Measurements from ENCODE around the gene ETV1. TPM values are rescaled to one million over a fixed set of nuclear protein-coding genes. Genes with fewer than 3 reads are reported as not detected.
A peak's percentile ranks its signal among the peaks of the same experiment; 100 is the strongest.

The ETV1 gene
- total RNA-seq, 2 donors from 2014 or later, result 1.6 to 4.3 TPM

DNA sequence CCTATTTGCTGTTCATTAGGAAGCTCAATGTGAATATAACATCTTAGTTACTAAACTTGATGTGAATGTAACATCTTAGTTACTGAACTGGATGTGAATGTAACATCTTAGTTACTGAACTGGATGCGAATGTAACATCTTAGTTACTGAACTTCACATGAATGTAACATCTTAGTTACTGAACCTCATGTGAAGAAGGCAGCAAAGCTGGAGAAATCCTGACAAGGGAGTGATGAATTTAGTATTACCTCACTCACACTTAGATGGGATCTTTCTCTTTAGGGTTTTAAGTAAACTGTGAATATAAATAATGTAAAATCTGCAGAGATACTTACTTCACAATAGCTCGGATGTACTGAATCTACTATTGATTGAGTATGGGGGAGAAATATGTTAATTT is 73.6 kb downstream of the ETV1 start:
- H3K4me1 ChIP-seq, result peaks cover 6% of the 10 kb centered on the region
- intact Hi-C loops (cut with DNase I), result no loop called here
- TF ChIP-seq, protein P1, sequence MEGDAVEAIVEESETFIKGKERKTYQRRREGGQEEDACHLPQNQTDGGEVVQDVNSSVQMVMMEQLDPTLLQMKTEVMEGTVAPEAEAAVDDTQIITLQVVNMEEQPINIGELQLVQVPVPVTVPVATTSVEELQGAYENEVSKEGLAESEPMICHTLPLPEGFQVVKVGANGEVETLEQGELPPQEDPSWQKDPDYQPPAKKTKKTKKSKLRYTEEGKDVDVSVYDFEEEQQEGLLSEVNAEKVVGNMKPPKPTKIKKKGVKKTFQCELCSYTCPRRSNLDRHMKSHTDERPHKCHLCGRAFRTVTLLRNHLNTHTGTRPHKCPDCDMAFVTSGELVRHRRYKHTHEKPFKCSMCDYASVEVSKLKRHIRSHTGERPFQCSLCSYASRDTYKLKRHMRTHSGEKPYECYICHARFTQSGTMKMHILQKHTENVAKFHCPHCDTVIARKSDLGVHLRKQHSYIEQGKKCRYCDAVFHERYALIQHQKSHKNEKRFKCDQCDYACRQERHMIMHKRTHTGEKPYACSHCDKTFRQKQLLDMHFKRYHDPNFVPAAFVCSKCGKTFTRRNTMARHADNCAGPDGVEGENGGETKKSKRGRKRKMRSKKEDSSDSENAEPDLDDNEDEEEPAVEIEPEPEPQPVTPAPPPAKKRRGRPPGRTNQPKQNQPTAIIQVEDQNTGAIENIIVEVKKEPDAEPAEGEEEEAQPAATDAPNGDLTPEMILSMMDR (IDR thresholded peaks at IDR 0.05), result no peak
- no peak for DNase-seq
- no peak overlapping the region for H3K9ac ChIP-seq (ENCODE audit: low read depth in 2 of 2, low read length in 2 of 2)
- H3K4me3 ChIP-seq, result no peak overlapping the region
- no peak overlapping the region for H3K27ac ChIP-seq
- no peaks in the 10 kb centered on the region for H3K36me3 ChIP-seq
- no peaks in the 10 kb centered on the region for H3K27me3 ChIP-seq
- H3K9me3 ChIP-seq, result no peaks in the 10 kb centered on the region

DNA sequence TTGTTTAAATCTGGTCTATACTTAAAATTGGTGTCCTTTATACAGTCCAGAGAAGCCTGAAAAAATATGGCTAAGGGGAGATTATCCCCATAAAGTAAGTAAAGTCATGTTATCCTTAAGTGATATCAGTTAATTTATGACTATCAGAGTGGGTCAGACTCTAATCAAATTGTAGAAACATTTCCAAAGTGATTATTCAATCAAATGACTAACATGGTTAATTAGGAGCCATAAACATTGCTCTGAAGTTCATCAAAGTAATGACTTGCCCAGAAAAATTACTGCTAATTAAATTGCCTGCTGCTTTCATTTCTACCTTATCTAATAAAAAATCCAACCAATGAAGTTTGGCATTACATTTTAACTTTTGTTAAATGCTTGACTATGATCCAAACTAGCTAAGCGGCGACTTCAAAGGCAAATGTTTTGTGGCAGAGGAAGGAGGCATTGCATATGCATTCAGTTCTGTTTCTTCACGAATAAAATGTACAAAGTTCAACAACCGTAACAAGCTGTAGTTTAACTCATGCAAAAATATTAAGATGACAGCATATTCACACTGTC is 76.7 kb downstream of the ETV1 start:
- DNase-seq, result no peak
- TF ChIP-seq, protein P1 (IDR thresholded peaks at IDR 0.05), result no peak
- no peak overlapping the region for H3K4me3 ChIP-seq
- no peak overlapping the region for H3K9ac ChIP-seq (ENCODE audit: low read depth in 2 of 2, low read length in 2 of 2)
- intact Hi-C loops (cut with DNase I), result no loop called here
- no peaks in the 10 kb centered on the region for H3K36me3 ChIP-seq
- H3K4me1 ChIP-seq, result peaks cover 6% of the 10 kb centered on the region
- no peaks in the 10 kb centered on the region for H3K9me3 ChIP-seq
- no peak overlapping the region for H3K27ac ChIP-seq
- no peaks in the 10 kb centered on the region for H3K27me3 ChIP-seq

DNA sequence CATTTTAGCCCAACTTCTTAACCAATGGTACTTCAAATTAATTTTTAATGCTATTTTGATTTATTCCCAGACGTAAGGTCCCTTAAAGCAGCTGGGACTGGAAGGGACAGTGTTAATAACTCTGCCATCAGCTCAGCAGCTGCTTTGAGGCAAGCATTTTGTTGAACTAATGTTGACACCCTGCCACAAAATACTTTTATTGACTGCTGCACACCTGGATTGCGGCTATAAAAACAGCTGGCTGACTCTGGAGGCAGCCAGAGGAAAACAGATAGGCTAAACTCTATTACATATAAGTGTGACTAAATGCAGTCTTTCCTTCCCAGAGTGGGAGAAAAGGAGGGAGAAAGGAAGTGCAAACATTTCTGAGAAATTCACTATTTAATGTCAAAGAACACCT is 77.6 kb downstream of the ETV1 start:
- no peaks in the 10 kb centered on the region for H3K9me3 ChIP-seq
- no peak overlapping the region for H3K4me3 ChIP-seq
- H3K27ac ChIP-seq, result no peak overlapping the region
- peak; percentile 23 for DNase-seq
- intact Hi-C loops (cut with DNase I), result no loop called here
- no peaks in the 10 kb centered on the region for H3K27me3 ChIP-seq
- H3K4me1 ChIP-seq, result peaks cover 6% of the 10 kb centered on the region
- H3K36me3 ChIP-seq, result no peaks in the 10 kb centered on the region
- H3K9ac ChIP-seq (ENCODE audit: low read depth in 2 of 2, low read length in 2 of 2), result no peak overlapping the region
- TF ChIP-seq, protein P1 (IDR thresholded peaks at IDR 0.05), result no peak

DNA sequence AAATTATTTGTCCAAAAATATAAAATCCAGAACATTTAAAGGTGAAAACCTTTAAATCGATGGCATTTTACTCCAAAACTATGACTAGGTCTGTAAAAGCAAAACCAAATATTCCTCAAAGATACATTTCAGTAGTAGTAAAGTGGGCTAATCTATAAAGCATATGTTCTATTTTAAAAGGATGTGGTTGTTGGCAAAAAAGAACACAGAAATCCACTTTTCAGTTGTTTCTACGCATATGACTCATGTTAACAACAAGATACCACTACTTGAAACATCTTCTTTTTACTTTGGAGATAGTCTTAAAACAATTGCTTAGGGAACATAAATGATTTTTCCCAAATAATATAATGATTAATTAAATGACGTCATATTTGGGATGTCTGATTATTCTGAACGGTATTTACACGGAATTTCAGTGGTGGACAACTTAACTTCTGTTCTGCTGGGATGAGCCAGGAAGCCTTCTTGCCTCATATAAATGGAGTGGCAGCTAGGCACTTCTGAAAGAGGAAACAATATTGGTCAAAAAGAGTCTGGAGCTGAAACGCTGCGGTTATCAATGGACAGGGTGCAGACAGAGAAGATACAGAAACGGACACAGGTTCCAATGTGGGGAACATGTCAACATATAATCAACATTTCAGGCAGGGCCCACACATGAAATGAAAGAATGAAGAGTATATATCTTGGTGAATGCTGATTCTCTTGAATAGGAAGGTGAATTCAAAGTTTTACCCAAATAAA is 78.5 kb downstream of the ETV1 start:
- Histone ChIP-seq H3K9me3 (no peaks in the 10 kb centered on the region), H3K4me1 (peaks cover 6% of the 10 kb centered on the region), H3K4me3 (no peak overlapping the region), H3K27me3 (no peaks in the 10 kb centered on the region), H3K36me3 (no peaks in the 10 kb centered on the region), H3K9ac (ENCODE audit: low read depth in 2 of 2, low read length in 2 of 2) (no peak overlapping the region), H3K27ac (no peak overlapping the region)
- intact Hi-C loops (cut with DNase I), result no loop called here
- TF ChIP-seq, protein P1 (IDR thresholded peaks at IDR 0.05), result no peak
- no peak for DNase-seq

DNA sequence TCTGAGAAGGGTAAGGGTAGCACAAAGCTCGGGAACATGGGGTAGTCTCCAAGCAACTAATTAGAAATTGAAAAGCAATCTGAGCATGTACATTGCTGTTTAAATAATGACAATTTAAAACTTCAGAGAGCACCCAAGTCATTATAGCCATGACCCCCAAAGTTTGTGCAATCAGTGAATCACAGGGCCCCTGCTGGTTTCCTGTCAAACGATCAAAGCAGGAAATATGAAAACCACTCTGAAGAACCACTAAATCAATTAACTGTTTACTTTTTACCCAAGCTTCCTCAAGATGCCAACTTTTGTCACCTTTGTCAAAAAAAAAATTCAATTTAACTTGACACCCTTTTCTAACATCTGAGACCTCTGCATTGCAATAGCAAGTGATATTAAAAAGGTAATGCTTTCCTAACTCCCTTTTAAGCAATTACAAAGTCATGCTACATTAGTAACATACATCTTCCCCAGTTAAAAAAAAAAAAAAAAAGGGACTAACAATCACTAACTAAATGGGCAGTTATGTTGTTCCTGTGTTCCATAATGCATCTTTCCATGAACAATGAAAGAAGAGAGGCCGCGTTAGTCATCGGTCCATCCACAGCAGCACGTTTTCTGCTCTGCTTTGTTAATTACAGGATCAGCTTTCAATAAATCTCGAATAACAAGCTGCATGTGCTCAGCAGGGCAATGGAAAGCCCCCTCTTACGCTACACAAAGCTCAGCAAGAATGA is 80.6 kb downstream of the ETV1 start:
- no peak overlapping the region for H3K27ac ChIP-seq
- H3K27me3 ChIP-seq, result no peaks in the 10 kb centered on the region
- no peak overlapping the region for H3K4me3 ChIP-seq
- no peak for DNase-seq
- TF ChIP-seq, protein P1 (IDR thresholded peaks at IDR 0.05), result no peak
- intact Hi-C loops (cut with DNase I), result no loop called here
- H3K9ac ChIP-seq (ENCODE audit: low read depth in 2 of 2, low read length in 2 of 2), result no peak overlapping the region
- peaks cover 6% of the 10 kb centered on the region for H3K4me1 ChIP-seq
- no peaks in the 10 kb centered on the region for H3K9me3 ChIP-seq
- no peaks in the 10 kb centered on the region for H3K36me3 ChIP-seq
